Transverse colon (tissue), 4 donors: ENCODE results near the gene ABCG8. TPM values are rescaled to one million over a fixed set of nuclear protein-coding genes. Genes with fewer than 3 reads are reported as not detected.

Source experiments
- DNase-seq: peaks from one replicate; pipeline ENCODE4 v3.0.0-alpha.2; 2019
- H3K27ac ChIP-seq, 4 donors: fragments of 200-600 bp; sonication (generic); 2 replicates each; pipeline ENCODE4 v1.5.1; 2016 to 2018; ENCODE audit warnings: inconsistent platforms in 4 of 4
- H3K27me3 ChIP-seq: fragments of 200-600 bp; sonication (generic); 2 replicates; pipeline ENCODE4 v1.5.1; 2017; ENCODE audit warnings: inconsistent platforms
- H3K36me3 ChIP-seq, 4 donors: fragments of 200-600 bp; sonication (generic); 2 replicates each; pipeline ENCODE4 v1.5.1; 2017 to 2019; ENCODE audit warnings: inconsistent platforms in 4 of 4
- H3K4me1 ChIP-seq, 4 donors: fragments of 200-600 bp; sonication (generic); 2 replicates each; pipeline ENCODE4 v1.5.1; 2017 to 2020; ENCODE audit warnings: inconsistent platforms in 4 of 4
- H3K4me3 ChIP-seq, 4 donors: fragments of 200-600 bp; sonication (generic); 1 replicate in 1 of 4; 2 replicates in 3 of 4; pipeline versions ENCODE4 v1.5.1 to v1.6.1; 2017 to 2019; ENCODE audit warnings: inconsistent platforms in 4 of 4
- H3K9me3 ChIP-seq, 2 donors: fragments of 200-600 bp; sonication (generic); 2 replicates each; pipeline ENCODE4 v1.5.1; 2017 to 2019; ENCODE audit warnings: inconsistent platforms in 2 of 2
- CTCF ChIP-seq, 5 experiments: fragments of 200-600 bp in 3 of 5; fragments of 450-650 bp in 2 of 5; sonication (generic) in 3 of 5; IDR thresholded peaks; 1 replicate in 2 of 5; 2 replicates in 3 of 5; pipeline ENCODE4 v1.5.1; 2016 to 2017; ENCODE audit warnings: antibody characterized with exemption in 5 of 5, inconsistent platforms in 3 of 5, mild to moderate bottlenecking in 2 of 5, moderate library complexity in 1 of 5
- EP300 ChIP-seq: sonication (generic); formaldehyde crosslinking; IDR thresholded peaks from one replicate; pipeline ENCODE4 v1.6.1; 2017; ENCODE audit warnings: antibody characterized with exemption, low read depth
- POLR2A ChIP-seq: fragments of 450-650 bp; IDR thresholded peaks from one replicate; pipeline ENCODE4 v1.6.1; 2016; ENCODE audit warnings: antibody characterized with exemption, mild to moderate bottlenecking, moderate library complexity
- POLR2AphosphoS5 ChIP-seq, 3 donors: sonication (generic); formaldehyde crosslinking; IDR thresholded peaks; one replicate each; pipeline ENCODE4 v1.6.1; 2016; ENCODE audit warnings: antibody characterized with exemption in 3 of 3
- WGBS, 2 donors: methylation state at CpG; one replicate each; pipeline ENCODE4 v1.1.5; 2018; ENCODE audit warnings: low coverage in 1 of 2; 5-methylcytosine and 5-hydroxymethylcytosine counted together
- in situ Hi-C, 4 donors: fragments of 200-750 bp; cut with MboI; loops; one replicate each; pipeline versions ENCODE4 v1.15.0 to v1.15.1; 2017; ENCODE audit warnings: low sequenced_read_pairs in 3 of 4, low pct_ligation_motif_present in 1 of 4, low pct_unique_long_range_greater_than_20kb in 1 of 4
- intact Hi-C: fragments of 100-400 bp; cut with DNase I; formaldehyde crosslinking; loops from one replicate; pipeline ENCODE4 v1.15.1; 2023; ENCODE audit warnings: low total_unique reads
- total RNA-seq, 4 donors: library from RNA; depleted of rRNA; stranded (reverse); fragments of >200 nt; gene quantifications; one replicate each; pipeline ENCODE4 v1.1.0, GENCODE V29; 2016

Gene ABCG8
- total RNA-seq = under 1 TPM in 1 of 4 donors, not detected in 3; 0.41 TPM

GRCh38 chr2:43838560-43839267 lies at the start of gene ABCG8, which contains the start of gene ABCG5:
TSS of gene ABCG8 (plus strand) at chr2:43838971. CDS start at chr2:43839054, 83 bp downstream.
TSS of gene ABCG5 (minus strand) at chr2:43838839. CDS start at chr2:43838679, 160 bp downstream.
- Histone ChIP-seq H3K9me3 (no peaks in the 10 kb centered on the region), H3K36me3 (no peaks in the 10 kb centered on the region), H3K27ac (no peak within 1 kb of the TSS), H3K4me1 (no peaks in the 10 kb centered on the region), H3K27me3 (no peaks in the 10 kb centered on the region), H3K4me3 (no peak within 1 kb of the TSS)
- in situ Hi-C loops = no loop called here
- intact Hi-C loops = no loop called here
- 86 to 87% methylated on average over 1 to 15 of the region's 20 CpGs for WGBS, 2 donors
- no peak for TF ChIP-seq POLR2A
- TF ChIP-seq EP300 = no peak
- DNase-seq = no peak

GRCh38 chr2:43790147-43790546 lies 48.6 kb upstream of the ABCG8 start:
- Histone ChIP-seq H3K27me3 (no peaks in the 10 kb centered on the region), H3K27ac (peak overlapping the region in 3 of 4 donors; percentile 7 to 51 (median 16)), H3K36me3 (no peaks in the 10 kb centered on the region), H3K9me3 (no peaks in the 10 kb centered on the region), H3K4me3 (no peak overlapping the region), H3K4me1 (peaks cover 0 to 4% (median 0%) of the 10 kb centered on the region in 4 donors)
- intact Hi-C loops = no loop called here
- 76% methylated on average over 5 of the region's 5 CpGs for WGBS, 2 donors
- TF ChIP-seq EP300 = no peak
- TF ChIP-seq POLR2A = no peak
- TF ChIP-seq CTCF (IDR thresholded peaks at IDR 0.05) = no peak
- TF ChIP-seq POLR2AphosphoS5 (IDR thresholded peaks at IDR 0.05) = no peak
- DNase-seq = no peak
- in situ Hi-C loops = no loop called here

DNA sequence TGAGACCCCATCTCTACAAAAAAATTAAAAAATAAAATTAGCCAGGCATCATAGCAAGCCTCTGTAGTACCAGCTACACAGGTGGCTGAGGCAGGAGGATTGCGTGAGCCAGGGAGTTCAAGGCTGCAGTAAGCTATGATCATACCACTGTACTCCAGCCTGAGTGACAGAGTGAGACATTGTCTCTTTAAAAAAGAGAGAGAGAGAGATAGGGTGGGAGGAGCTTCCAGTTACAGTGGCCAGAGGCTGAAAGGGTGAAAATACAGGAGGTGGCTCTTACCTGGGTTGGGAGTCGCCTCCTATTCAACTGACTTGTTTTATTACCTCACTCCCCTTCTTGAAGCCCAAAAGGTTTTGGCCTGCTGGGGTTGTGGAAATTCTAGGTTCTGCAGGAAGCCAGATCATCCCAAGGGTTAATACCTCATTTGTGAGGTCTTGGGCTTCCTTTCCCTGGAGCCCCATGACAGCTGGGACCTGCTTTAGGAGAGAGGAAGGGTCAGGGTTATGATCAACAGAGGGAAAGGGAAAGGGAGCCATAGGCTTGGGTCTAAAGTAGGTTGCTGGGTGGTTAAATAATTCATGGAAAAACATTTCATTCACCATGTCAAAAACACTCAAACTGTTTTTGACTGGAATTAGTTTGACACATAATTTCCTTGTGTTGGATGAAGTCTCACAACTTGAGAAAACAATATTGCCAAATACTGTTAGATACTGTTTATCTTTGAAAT lies 47.6 kb upstream of the ABCG8 start:
- intact Hi-C loops (no loop called here), in situ Hi-C loops (no loop called here)
- Histone ChIP-seq H3K9me3 (no peaks in the 10 kb centered on the region), H3K4me1 (peaks cover 0 to 4% (median 0%) of the 10 kb centered on the region in 4 donors), H3K4me3 (no peak overlapping the region), H3K27me3 (no peaks in the 10 kb centered on the region), H3K36me3 (no peaks in the 10 kb centered on the region), H3K27ac (peak overlapping the region in 3 of 4 donors; percentile 1 to 51 (median 14))
- WGBS, 2 donors = 98 to 100% methylated on average over 1 to 2 of the region's 2 CpGs
- TF ChIP-seq EP300 (no peak), CTCF (IDR thresholded peaks at IDR 0.05) (no peak), POLR2AphosphoS5 (IDR thresholded peaks at IDR 0.05) (no peak), POLR2A (no peak)
- no peak for DNase-seq

DNA sequence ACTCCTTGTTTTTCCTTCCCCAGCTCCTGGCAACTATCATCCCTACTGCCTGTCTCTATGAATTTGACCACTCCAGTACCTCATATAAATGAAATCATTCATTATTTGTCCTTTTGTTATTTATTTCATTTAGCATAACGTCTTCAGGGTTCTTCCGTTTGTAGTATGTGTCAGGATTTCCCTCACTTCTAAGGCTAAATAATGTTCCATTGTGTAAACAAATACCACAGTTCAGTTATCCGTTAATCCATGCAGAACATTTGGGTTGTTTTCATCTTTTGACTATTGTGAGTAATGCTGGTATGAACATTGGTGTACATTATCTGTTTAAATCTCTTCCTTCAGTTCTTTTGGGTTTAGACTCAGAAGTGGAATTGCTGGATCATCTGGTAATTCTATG lies 46.1 kb upstream of the ABCG8 start:
- H3K27me3 ChIP-seq = no peaks in the 10 kb centered on the region
- peaks cover 0 to 4% (median 0%) of the 10 kb centered on the region in 4 donors for H3K4me1 ChIP-seq
- no peaks in the 10 kb centered on the region for H3K9me3 ChIP-seq
- in situ Hi-C loops = no loop called here
- no peaks in the 10 kb centered on the region for H3K36me3 ChIP-seq
- H3K4me3 ChIP-seq = no peak overlapping the region
- WGBS, 2 donors = 77 to 78% methylated on average over 3 of the region's 3 CpGs
- no peak for DNase-seq
- no peak for TF ChIP-seq POLR2A
- TF ChIP-seq EP300 = no peak
- TF ChIP-seq CTCF (IDR thresholded peaks at IDR 0.05) = no peak
- no peak for TF ChIP-seq POLR2AphosphoS5 (IDR thresholded peaks at IDR 0.05)
- H3K27ac ChIP-seq = no peak overlapping the region
- intact Hi-C loops = no loop called here
